ENCODE data around the gene CREM. TPM values are rescaled to one million over a fixed set of nuclear protein-coding genes. Genes with fewer than 3 reads are reported as not detected.
"Not testable (repeated sequence)": the region's sequence is repeated elsewhere in the genome, so short reads cannot be mapped to it uniquely, and the experiment has no call there.

The CREM gene
- polyA plus RNA-seq, result 10 to 100 TPM; 10.0 to 16.3 TPM

DNA sequence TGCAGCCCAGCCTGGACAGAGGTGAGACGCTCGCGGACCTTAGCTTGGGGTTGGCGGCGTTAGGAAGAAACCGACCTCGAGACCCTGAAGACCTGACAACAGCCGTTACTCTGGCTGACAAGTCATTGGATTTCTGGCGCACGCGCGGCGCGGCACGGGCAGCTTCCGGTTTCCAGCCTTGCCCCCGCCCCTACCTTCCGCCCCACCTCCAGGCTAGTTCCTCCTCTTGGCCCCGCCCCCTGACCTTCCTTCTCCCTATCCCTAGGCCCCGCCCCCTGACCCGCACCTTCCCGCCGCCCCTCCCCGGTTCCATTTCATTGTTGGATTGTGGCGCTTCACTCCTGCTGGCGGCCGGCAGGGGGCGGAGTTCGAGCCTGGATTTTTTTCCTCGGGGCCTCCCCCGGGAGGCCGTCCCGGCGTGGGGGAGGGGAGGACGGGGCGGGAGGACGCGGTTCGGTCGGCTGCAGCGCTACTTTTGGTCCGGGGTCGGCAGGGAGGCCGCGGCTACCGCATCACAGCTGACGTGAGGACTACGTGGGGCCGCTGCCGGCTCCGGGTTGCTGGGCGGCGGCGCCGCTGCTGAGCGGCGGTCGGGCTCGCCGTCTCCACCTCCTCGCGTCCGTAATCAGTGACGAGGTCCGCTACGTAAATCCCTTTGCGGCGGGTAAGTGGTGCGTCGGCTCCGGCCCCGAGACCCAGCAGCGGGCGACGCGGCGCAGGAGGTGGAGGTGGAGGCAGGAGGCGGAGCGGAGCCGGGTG is at the start of gene CREM:
Gene CREM, plus strand, starts transcription at position 317 of the 759 bp plus-strand sequence. CDS start 10,990 bp downstream, outside the sequence.
- Histone ChIP-seq H3K27ac (ENCODE audit: low read depth in 2 of 2, low read length in 1 of 2) (peak within 1 kb of the TSS; percentile 96 to 99), H3K4me1 (ENCODE audit: control insufficient read depth in 2 of 2, insufficient read depth in 2 of 2, low read length in 1 of 2) (peaks cover 2% of the 10 kb centered on the region in 2 donors), H3K9me3 (ENCODE audit: control insufficient read depth in 2 of 2, insufficient read depth in 1 of 2, low read depth in 1 of 2, low read length in 1 of 2) (no peaks in the 10 kb centered on the region), H3K4me3 (ENCODE audit: low read depth in 1 of 2, low read length in 2 of 2) (peak within 1 kb of the TSS; percentile 66 to 69), H3K27me3 (ENCODE audit: control insufficient read depth in 1 of 2, insufficient read depth in 2 of 2, low read length in 2 of 2) (no peaks in the 10 kb centered on the region), H3K36me3 (ENCODE audit: control insufficient read depth in 2 of 2, insufficient read depth in 2 of 2, low read length in 1 of 2) (no peaks in the 10 kb centered on the region)
- 1% methylated on average over 74 to 80 of the region's 80 CpGs for WGBS, 2 donors

DNA sequence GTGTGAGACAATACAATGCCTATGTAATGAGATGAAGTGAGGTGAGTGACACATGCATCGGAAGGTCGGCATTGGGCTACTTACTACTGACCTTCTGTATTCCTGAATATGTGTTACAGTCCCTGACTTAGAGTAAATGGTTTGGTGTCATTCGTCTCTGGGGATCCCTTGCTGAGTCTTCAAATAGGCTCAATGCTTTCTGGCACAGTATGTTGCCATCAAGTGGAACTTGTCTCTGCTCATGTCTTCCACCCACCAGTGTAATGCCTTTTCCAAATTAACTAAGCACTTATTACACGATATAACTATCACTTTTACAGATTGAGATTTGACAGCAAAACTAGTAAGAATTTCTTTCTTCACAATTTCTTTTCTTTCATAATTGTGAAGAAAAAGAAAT is 47.4 kb upstream of the CREM start:
- H3K9me3 ChIP-seq (ENCODE audit: control insufficient read depth in 2 of 2, insufficient read depth in 1 of 2, low read depth in 1 of 2, low read length in 1 of 2), result no peaks in the 10 kb centered on the region
- H3K27ac ChIP-seq (ENCODE audit: low read depth in 2 of 2, low read length in 1 of 2), result no peak overlapping the region
- H3K4me1 ChIP-seq (ENCODE audit: control insufficient read depth in 2 of 2, insufficient read depth in 2 of 2, low read length in 1 of 2), result no peaks in the 10 kb centered on the region
- no peaks in the 10 kb centered on the region for H3K36me3 ChIP-seq (ENCODE audit: control insufficient read depth in 2 of 2, insufficient read depth in 2 of 2, low read length in 1 of 2)
- WGBS, 2 donors, result 93 to 95% methylated on average over 4 of the region's 4 CpGs
- H3K4me3 ChIP-seq (ENCODE audit: low read depth in 1 of 2, low read length in 2 of 2), result no peak overlapping the region
- H3K27me3 ChIP-seq (ENCODE audit: control insufficient read depth in 1 of 2, insufficient read depth in 2 of 2, low read length in 2 of 2), result no peaks in the 10 kb centered on the region

DNA sequence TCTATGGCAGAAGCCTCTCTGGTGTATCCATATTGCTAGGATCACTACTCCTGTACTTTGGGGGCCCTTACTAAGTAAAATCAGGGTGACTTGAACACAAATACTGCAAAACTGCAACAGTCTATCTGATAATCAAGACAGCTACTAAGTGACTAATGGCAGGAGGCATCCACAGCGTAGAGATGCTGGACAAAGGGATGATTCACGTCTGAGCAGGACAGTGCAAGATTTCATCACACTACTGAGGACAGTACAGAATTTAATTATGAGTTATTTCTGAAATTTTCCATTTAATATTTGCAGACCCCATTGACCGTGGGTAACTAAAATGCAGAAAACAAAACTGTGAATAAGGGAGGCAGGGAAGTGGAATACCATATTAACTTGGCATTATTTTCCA is 46.9 kb upstream of the CREM start:
- Histone ChIP-seq H3K27me3 (ENCODE audit: control insufficient read depth in 1 of 2, insufficient read depth in 2 of 2, low read length in 2 of 2) (no peaks in the 10 kb centered on the region), H3K4me1 (ENCODE audit: control insufficient read depth in 2 of 2, insufficient read depth in 2 of 2, low read length in 1 of 2) (no peaks in the 10 kb centered on the region), H3K27ac (ENCODE audit: low read depth in 2 of 2, low read length in 1 of 2) (no peak overlapping the region), H3K36me3 (ENCODE audit: control insufficient read depth in 2 of 2, insufficient read depth in 2 of 2, low read length in 1 of 2) (no peaks in the 10 kb centered on the region), H3K9me3 (ENCODE audit: control insufficient read depth in 2 of 2, insufficient read depth in 1 of 2, low read depth in 1 of 2, low read length in 1 of 2) (no peaks in the 10 kb centered on the region), H3K4me3 (ENCODE audit: low read depth in 1 of 2, low read length in 2 of 2) (no peak overlapping the region)
- WGBS, 2 donors, result 76 to 79% methylated on average over 3 of the region's 3 CpGs

DNA sequence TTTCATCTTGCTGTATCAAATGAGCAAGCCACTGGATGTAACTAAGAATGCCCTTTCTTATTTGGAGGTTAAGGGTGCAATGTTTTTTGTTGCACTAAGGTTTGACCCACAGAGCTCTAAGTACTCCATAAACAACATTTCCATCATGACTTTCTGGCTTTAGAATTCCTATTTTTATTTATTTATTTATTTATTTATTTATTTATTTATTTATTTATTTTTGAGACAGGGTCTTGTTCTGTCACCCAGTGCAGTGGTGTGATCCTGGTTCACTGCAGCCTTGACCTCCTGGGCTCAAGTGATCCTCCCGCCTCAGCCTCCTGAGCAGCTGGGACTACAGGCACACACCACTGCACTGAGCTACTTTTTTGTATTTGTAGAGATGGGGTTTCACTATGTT is 46.4 kb upstream of the CREM start:
- not testable (repeated sequence) for H3K36me3 ChIP-seq (ENCODE audit: control insufficient read depth in 2 of 2, insufficient read depth in 2 of 2, low read length in 1 of 2); H3K27me3 ChIP-seq (ENCODE audit: control insufficient read depth in 1 of 2, insufficient read depth in 2 of 2, low read length in 2 of 2); H3K9me3 ChIP-seq (ENCODE audit: control insufficient read depth in 2 of 2, insufficient read depth in 1 of 2, low read depth in 1 of 2, low read length in 1 of 2); H3K4me3 ChIP-seq (ENCODE audit: low read depth in 1 of 2, low read length in 2 of 2); H3K4me1 ChIP-seq (ENCODE audit: control insufficient read depth in 2 of 2, insufficient read depth in 2 of 2, low read length in 1 of 2); H3K27ac ChIP-seq (ENCODE audit: low read depth in 2 of 2, low read length in 1 of 2)
- 96 to 100% methylated on average over 1 of the region's 1 CpG for WGBS, 2 donors

DNA sequence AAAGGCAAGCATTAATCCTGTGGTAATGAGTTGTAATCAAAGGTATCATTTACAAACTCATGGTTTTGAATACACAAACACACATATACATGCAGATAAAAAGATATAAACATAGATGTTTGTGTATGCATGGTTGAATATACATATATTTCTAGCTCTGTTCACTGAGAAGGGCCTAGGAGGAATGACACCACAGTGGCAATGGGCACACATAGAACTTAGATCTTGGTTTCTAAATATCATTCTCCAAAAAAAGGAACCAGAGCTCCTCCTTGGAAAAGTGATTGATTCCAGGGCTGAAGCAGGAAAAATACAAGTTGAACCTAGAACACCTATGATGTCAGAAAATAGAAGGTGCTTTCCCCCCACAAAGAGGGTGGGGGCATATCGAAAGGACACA is 43.4 kb upstream of the CREM start:
- Histone ChIP-seq H3K27me3 (ENCODE audit: control insufficient read depth in 1 of 2, insufficient read depth in 2 of 2, low read length in 2 of 2) (no peaks in the 10 kb centered on the region), H3K4me1 (ENCODE audit: control insufficient read depth in 2 of 2, insufficient read depth in 2 of 2, low read length in 1 of 2) (peaks cover 0 to 3% of the 10 kb centered on the region in 2 donors), H3K4me3 (ENCODE audit: low read depth in 1 of 2, low read length in 2 of 2) (no peak overlapping the region), H3K27ac (ENCODE audit: low read depth in 2 of 2, low read length in 1 of 2) (no peak overlapping the region), H3K9me3 (ENCODE audit: control insufficient read depth in 2 of 2, insufficient read depth in 1 of 2, low read depth in 1 of 2, low read length in 1 of 2) (no peaks in the 10 kb centered on the region), H3K36me3 (ENCODE audit: control insufficient read depth in 2 of 2, insufficient read depth in 2 of 2, low read length in 1 of 2) (no peaks in the 10 kb centered on the region)
- WGBS, 2 donors, result 94 to 96% methylated on average over 1 of the region's 1 CpG

DNA sequence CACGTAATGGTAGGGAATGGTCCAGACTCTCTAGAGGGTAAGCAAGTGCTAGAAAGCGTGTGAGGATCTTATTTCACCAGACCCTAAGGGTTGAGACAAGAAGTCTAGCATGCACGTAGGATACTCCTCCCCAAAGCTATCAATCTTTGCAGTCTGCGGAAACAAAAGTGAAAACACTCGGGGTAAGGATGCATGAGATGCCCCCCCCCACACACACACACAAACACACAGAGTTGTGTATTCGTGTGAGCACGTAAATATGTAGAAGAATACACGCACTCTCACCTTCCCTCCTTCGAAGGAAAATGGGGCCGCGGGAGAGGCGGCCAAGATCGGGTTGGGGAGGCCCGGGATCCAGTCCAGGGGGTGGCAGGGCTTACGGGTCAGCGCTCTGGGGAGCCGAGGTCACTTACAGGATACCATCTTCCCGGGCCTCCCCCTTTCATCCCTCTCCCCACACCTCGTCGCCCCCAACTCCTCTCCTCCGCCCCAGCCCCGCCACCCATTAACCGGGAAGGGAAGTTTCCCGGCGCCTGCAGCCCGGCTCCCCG is 37.0 kb upstream of the CREM start:
- H3K27me3 ChIP-seq (ENCODE audit: control insufficient read depth in 1 of 2, insufficient read depth in 2 of 2, low read length in 2 of 2), result no peaks in the 10 kb centered on the region
- no peaks in the 10 kb centered on the region for H3K9me3 ChIP-seq (ENCODE audit: control insufficient read depth in 2 of 2, insufficient read depth in 1 of 2, low read depth in 1 of 2, low read length in 1 of 2)
- peak overlapping the region; percentile 77 to 86 for H3K4me3 ChIP-seq (ENCODE audit: low read depth in 1 of 2, low read length in 2 of 2)
- 1% methylated on average over 23 to 27 of the region's 27 CpGs for WGBS, 2 donors
- H3K36me3 ChIP-seq (ENCODE audit: control insufficient read depth in 2 of 2, insufficient read depth in 2 of 2, low read length in 1 of 2), result no peaks in the 10 kb centered on the region
- H3K27ac ChIP-seq (ENCODE audit: low read depth in 2 of 2, low read length in 1 of 2), result peak overlapping the region; percentile 97 to 99
- peaks cover 0 to 5% of the 10 kb centered on the region in 2 donors for H3K4me1 ChIP-seq (ENCODE audit: control insufficient read depth in 2 of 2, insufficient read depth in 2 of 2, low read length in 1 of 2)

DNA sequence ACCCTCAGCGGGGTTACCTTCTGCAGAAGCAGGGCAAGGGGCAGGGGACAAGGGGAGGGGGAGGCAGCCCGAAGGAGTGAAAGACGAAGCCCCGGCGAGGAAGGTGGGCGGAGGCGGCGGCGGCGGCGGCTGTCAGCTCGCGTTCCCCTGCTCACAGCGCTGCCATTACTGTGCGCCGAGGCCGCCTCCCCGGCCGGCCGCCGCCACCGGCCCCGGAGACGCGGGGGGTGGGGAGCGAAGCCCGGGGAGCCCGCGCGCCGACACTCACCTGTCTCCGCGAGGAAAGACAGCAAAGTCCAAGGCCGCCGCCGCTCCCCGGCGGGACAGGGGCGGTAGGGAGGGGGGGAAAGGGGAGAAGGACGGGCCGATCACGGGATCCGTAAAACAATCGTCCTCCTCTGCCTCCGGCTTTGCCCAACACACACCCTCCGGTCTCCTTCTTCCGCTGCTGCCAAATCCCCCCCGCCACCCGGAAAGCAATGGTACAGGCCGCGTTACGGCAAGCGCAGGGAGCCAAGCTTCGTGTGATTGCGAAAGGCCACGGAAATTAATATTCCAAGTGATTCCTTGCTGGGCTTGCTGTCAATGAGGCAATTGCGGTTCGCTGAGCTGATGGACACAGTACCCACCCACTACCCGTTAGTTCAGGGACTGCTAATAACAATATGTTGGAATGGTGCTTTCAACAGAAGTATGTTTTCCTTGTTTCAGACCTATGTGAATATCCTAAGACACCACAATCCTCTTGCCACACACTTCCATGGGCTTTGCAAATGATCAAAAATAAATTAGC is 36.3 kb upstream of the CREM start, which contains the start of gene CUL2:
Gene CUL2, minus strand, starts transcription at position 180 of the 793 bp plus-strand sequence. CDS start 19,024 bp downstream, outside the sequence.
- no peaks in the 10 kb centered on the region for H3K9me3 ChIP-seq (ENCODE audit: control insufficient read depth in 2 of 2, insufficient read depth in 1 of 2, low read depth in 1 of 2, low read length in 1 of 2)
- no peaks in the 10 kb centered on the region for H3K36me3 ChIP-seq (ENCODE audit: control insufficient read depth in 2 of 2, insufficient read depth in 2 of 2, low read length in 1 of 2)
- H3K4me1 ChIP-seq (ENCODE audit: control insufficient read depth in 2 of 2, insufficient read depth in 2 of 2, low read length in 1 of 2), result peaks cover 0 to 5% of the 10 kb centered on the region in 2 donors
- 1% methylated on average over 59 of the region's 59 CpGs for WGBS, 2 donors
- peak within 1 kb of the TSS; percentile 97 to 99 for H3K27ac ChIP-seq (ENCODE audit: low read depth in 2 of 2, low read length in 1 of 2)
- no peaks in the 10 kb centered on the region for H3K27me3 ChIP-seq (ENCODE audit: control insufficient read depth in 1 of 2, insufficient read depth in 2 of 2, low read length in 2 of 2)
- peak within 1 kb of the TSS; percentile 77 to 86 for H3K4me3 ChIP-seq (ENCODE audit: low read depth in 1 of 2, low read length in 2 of 2)

DNA sequence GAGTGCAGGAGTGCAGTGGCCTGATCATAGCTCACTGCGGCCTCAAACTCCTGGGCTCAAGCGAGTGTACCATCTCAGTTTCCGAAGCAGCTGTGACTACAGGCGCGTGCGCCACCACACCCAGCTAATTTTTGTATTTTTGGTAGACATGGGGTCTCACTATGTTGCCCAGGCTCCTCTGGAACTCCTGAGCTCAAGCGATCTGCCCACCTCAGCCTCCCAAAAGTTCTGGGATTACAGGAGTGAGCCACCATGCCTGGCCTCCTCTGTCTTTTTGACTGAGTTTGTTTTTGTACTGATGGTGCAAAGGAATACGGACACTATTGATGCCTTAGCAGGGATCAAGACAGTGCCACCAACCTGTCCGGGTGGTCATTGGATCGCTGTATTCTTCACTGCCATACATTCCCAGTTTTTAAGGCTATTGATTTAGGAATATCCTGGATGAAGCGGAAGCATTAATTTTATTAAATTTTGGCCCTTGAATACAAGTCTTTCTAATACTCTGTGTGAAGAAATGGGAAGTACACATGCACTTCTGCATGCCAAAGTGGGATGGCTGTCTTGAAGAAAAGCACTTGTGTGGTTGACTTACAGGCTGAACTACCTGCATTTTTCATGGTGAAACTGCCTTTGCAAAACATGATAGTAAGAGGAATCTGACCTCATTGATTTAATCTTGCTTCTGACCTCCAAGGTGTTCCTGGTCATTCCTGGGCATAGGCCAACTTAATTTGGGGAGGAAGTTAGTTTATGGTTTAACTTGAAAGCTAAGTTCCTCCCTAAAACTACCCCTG is 34.5 kb upstream of the CREM start:
- Histone ChIP-seq H3K4me1 (ENCODE audit: control insufficient read depth in 2 of 2, insufficient read depth in 2 of 2, low read length in 1 of 2) (peaks cover 0 to 5% of the 10 kb centered on the region in 2 donors), H3K4me3 (ENCODE audit: low read depth in 1 of 2, low read length in 2 of 2) (no peak overlapping the region), H3K9me3 (ENCODE audit: control insufficient read depth in 2 of 2, insufficient read depth in 1 of 2, low read depth in 1 of 2, low read length in 1 of 2) (no peaks in the 10 kb centered on the region), H3K27me3 (ENCODE audit: control insufficient read depth in 1 of 2, insufficient read depth in 2 of 2, low read length in 2 of 2) (no peaks in the 10 kb centered on the region), H3K27ac (ENCODE audit: low read depth in 2 of 2, low read length in 1 of 2) (no peak overlapping the region), H3K36me3 (ENCODE audit: control insufficient read depth in 2 of 2, insufficient read depth in 2 of 2, low read length in 1 of 2) (no peaks in the 10 kb centered on the region)
- WGBS, 2 donors, result 96 to 97% methylated on average over 11 of the region's 11 CpGs

DNA sequence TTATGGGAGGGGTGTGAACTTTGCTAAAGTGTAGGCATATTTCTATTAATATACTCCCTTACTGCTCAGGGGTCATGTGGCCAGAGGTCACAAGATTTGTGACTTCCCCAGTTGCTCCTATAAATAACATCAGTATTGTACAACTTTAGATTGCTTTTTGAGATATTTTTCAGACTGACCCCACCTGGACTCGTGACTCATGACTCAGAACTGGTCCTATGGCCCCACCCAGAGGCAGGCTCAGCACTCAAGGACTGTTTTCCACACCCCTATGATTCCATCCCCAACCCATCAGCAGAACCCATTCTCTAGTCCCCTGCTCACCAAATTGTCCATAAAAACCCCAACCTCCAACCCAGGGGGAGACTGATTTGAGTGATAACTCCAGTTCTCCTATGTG is 33.8 kb upstream of the CREM start:
- no peaks in the 10 kb centered on the region for H3K36me3 ChIP-seq (ENCODE audit: control insufficient read depth in 2 of 2, insufficient read depth in 2 of 2, low read length in 1 of 2)
- WGBS, 2 donors, result 68 to 75% methylated on average over 1 of the region's 1 CpG

More for the DNA sequence above, 33.8 kb upstream of the CREM start:
- no peak overlapping the region for H3K4me3 ChIP-seq (ENCODE audit: low read depth in 1 of 2, low read length in 2 of 2)
- no peaks in the 10 kb centered on the region for H3K27me3 ChIP-seq (ENCODE audit: control insufficient read depth in 1 of 2, insufficient read depth in 2 of 2, low read length in 2 of 2)
- no peak overlapping the region for H3K27ac ChIP-seq (ENCODE audit: low read depth in 2 of 2, low read length in 1 of 2)
- no peaks in the 10 kb centered on the region for H3K9me3 ChIP-seq (ENCODE audit: control insufficient read depth in 2 of 2, insufficient read depth in 1 of 2, low read depth in 1 of 2, low read length in 1 of 2)
- peaks cover 0 to 3% of the 10 kb centered on the region in 2 donors for H3K4me1 ChIP-seq (ENCODE audit: control insufficient read depth in 2 of 2, insufficient read depth in 2 of 2, low read length in 1 of 2)

Data from esophagus (tissue), 2 donors.